Tibial artery (tissue), 4 donors: ENCODE measurements around the gene IL34.

Source experiments
- DNase-seq, 2 donors: peaks; one replicate each; pipeline ENCODE4 v3.0.0-alpha.2; 2019
- H3K27ac ChIP-seq, 2 donors: fragments of 200-600 bp; sonication (generic) in 1 of 2; 1 replicate in 1 of 2; 2 replicates in 1 of 2; pipeline ENCODE4 v1.5.1; 2018 to 2019; ENCODE audit warnings: mild to moderate bottlenecking in 1 of 2
- H3K27me3 ChIP-seq, 2 donors: fragments of 200-600 bp; sonication (generic) in 1 of 2; one replicate each; pipeline versions ENCODE4 v1.5.1 to v1.6.0; 2016 to 2019
- H3K36me3 ChIP-seq, 3 donors: fragments of 200-600 bp; sonication (generic) in 2 of 3; one replicate each; pipeline ENCODE4 v1.5.1; 2016 to 2019; ENCODE audit warnings: mild to moderate bottlenecking in 2 of 3
- H3K4me1 ChIP-seq, 4 donors: fragments of 200-600 bp; sonication (generic) in 2 of 4; 1 replicate in 3 of 4; 2 replicates in 1 of 4; pipeline ENCODE4 v1.5.1; 2016 to 2019
- H3K4me3 ChIP-seq, 2 donors: fragments of 200-600 bp; sonication (generic) in 1 of 2; 1 replicate in 1 of 2; 2 replicates in 1 of 2; pipeline ENCODE4 v1.5.1; 2018 to 2019; ENCODE audit warnings: mild to moderate bottlenecking in 2 of 2
- H3K9me3 ChIP-seq, 3 donors: fragments of 200-600 bp; sonication (generic) in 1 of 3; one replicate each; pipeline ENCODE4 v1.5.1; 2016 to 2019
- intact Hi-C: fragments of 100-400 bp; cut with DNase I; formaldehyde crosslinking; loops from one replicate; pipeline ENCODE4 v1.15.0; 2023; ENCODE audit warnings: low total_unique reads
- TF ChIP-seq, protein P1 (sequence below), 2 experiments: fragments of 200-600 bp in 1 of 2; fragments of 450-650 bp in 1 of 2; IDR thresholded peaks; one replicate each; pipeline ENCODE4 v1.5.1; 2017 to 2019; ENCODE audit warnings: antibody characterized with exemption in 2 of 2, mild to moderate bottlenecking in 1 of 2, moderate library complexity in 1 of 2

Gene IL34

DNA sequence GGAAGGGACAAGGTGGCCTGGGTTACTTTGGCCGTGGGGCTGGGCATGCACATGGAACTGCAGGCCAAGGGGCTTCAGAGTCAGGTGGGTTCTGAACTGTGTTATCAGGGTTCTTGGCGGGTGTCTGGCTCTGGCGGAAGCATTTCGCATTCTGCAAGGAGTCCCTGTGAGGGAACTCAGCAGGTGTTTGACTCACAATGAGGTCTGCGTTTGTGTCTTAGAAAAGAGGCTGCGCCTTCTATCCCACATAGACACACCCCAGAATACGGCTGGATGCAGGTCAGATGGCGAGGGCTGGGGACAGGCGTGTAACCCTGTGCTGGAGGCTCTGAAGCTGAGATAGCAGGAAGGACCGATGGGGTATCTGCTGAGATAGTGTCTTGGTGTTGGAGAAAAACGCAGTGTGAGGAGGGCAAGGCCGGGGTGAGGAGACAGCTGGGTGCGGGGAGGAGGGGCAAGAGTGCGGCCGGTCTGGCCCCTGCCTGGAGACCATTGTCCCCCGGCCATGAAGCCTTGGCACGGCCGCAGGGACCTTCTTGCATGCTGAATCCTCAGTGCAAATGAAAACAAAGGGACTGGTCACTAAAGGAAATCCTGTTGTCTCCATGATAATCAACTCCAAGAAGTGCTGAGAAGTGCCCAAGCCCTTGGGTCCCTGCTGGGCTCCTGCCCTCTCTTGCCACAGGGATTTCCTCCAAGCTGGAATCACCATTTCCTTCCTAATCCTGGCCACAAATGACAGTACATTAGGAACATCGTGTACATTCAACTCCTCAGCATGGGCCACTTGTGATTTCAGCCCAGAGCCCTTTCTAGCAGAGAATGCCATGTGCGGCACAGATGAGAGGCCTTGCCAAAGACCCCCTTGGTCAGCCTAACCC lies 62.2 kb downstream of the IL34 start:
- no peaks in the 10 kb centered on the region for H3K9me3 ChIP-seq
- H3K36me3 ChIP-seq = no peaks in the 10 kb centered on the region
- DNase-seq = no peak
- H3K4me1 ChIP-seq = peaks cover 4 to 76% (median 65%) of the 10 kb centered on the region in 4 donors
- no peaks in the 10 kb centered on the region for H3K27me3 ChIP-seq
- H3K27ac ChIP-seq = peak overlapping the region; percentile 99 to 100
- H3K4me3 ChIP-seq = no peak overlapping the region
- intact Hi-C loops = no loop called here
- TF ChIP-seq, protein P1, sequence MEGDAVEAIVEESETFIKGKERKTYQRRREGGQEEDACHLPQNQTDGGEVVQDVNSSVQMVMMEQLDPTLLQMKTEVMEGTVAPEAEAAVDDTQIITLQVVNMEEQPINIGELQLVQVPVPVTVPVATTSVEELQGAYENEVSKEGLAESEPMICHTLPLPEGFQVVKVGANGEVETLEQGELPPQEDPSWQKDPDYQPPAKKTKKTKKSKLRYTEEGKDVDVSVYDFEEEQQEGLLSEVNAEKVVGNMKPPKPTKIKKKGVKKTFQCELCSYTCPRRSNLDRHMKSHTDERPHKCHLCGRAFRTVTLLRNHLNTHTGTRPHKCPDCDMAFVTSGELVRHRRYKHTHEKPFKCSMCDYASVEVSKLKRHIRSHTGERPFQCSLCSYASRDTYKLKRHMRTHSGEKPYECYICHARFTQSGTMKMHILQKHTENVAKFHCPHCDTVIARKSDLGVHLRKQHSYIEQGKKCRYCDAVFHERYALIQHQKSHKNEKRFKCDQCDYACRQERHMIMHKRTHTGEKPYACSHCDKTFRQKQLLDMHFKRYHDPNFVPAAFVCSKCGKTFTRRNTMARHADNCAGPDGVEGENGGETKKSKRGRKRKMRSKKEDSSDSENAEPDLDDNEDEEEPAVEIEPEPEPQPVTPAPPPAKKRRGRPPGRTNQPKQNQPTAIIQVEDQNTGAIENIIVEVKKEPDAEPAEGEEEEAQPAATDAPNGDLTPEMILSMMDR (IDR thresholded peaks at IDR 0.05) = no peak

DNA sequence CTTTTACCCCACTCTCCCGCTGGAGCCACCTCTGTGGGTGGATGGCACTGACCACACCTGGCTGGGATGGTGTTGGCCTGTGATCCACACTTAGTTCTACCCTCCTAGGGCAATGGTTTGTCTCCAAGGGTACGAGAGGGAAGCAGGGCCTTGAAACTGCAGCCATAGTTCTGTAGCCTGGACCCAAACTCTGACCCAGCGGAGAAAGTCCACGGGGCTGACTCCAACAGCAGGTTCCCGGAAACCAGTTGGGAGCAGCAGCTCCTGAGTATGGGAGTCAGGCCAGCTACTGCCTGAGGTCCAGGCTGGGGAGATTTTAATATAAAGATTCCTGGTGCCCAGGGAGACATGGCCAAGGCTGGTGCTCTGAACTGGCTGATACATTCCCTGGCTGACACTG lies 63.1 kb downstream of the IL34 start:
- Histone ChIP-seq H3K9me3 (no peaks in the 10 kb centered on the region), H3K4me1 (peaks cover 4 to 76% (median 64%) of the 10 kb centered on the region in 4 donors), H3K36me3 (no peaks in the 10 kb centered on the region), H3K27ac (peak overlapping the region; percentile 51 to 100), H3K27me3 (no peaks in the 10 kb centered on the region), H3K4me3 (no peak overlapping the region)
- TF ChIP-seq, protein P1 (IDR thresholded peaks at IDR 0.05) = no peak
- intact Hi-C loops = no loop called here
- DNase-seq = no peak

DNA sequence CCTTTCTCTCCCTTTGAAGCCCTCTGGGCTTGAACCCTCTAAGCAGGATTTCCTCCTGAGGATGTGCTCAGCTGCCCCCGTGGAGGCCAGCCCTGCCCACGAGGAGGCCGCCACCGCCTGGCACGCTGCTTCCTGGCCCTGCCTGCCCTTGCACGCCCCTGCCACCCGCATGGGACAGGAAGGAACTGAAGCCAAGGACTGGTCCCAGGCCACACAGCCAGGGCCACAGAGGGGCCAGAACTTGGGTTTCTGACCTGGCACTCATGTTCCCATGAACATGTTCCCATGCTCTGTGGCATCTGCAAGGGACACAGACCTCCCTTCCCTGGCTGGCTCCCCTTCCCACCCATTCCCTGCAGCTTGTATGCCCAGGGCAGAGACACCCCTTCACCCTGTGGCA lies 63.6 kb downstream of the IL34 start:
- Histone ChIP-seq H3K9me3 (no peaks in the 10 kb centered on the region), H3K36me3 (no peaks in the 10 kb centered on the region), H3K4me1 (peaks cover 4 to 76% (median 64%) of the 10 kb centered on the region in 4 donors), H3K4me3 (no peak overlapping the region), H3K27ac (peak overlapping the region; percentile 51 to 100), H3K27me3 (no peaks in the 10 kb centered on the region)
- intact Hi-C loops = no loop called here
- DNase-seq = no peak
- TF ChIP-seq, protein P1 (IDR thresholded peaks at IDR 0.05) = no peak
